Activated CD4-positive, alpha-beta T cell treated with anti-CD3 and anti-CD28 coated beads for 24 hours (primary cell): ENCODE data around the gene HIRA.
"Not testable (repeated sequence)": the region's sequence is repeated elsewhere in the genome, so short reads cannot be mapped to it uniquely, and the experiment has no call there.

Source experiments
- DNase-seq, 2 donors: peaks; one replicate each; pipeline ENCODE4 v3.0.0-alpha.2; 2020; ENCODE audit warnings: low read depth in 2 of 2

HIRA gene

DNA sequence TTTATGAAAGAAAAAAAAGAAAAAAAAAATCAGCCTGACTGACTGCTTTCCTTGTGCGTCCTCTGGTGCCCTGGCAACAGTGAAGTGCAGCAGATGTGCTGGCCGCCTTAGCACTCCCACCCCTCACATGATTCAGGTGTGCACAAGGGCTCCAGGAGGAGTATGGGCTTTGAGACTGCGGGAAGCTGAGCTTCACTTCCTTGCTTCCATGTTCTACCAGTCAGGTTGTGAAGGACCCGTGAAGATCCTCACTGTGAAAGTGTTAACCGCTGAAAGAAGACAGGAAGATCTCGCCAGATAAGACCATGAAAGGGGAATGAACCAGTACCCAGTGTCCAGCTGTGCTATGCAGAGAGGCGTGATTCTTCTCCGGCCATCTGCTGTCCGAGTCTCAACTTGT, 48.2 kb downstream of the HIRA start:
- no peak for DNase-seq

DNA sequence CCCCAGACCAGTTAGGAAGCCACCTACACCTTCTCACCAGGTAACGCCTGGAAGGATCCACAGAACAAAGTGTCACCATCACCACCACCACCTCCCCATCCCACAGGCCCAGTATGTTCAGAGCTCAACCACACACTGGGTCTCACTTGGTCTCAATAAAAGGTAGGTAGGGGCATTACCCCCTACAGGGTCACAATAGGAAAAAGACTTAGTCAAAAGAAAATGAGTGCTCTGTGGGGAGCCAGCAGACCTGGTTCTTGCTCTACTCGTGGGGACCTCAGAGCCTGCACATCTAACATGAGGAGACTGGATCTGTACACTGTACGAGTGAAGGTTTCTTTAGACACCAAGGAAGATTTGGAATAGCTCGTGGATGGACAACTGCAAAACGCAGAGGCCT, 49.3 kb downstream of the HIRA start:
- DNase-seq = no peak

DNA sequence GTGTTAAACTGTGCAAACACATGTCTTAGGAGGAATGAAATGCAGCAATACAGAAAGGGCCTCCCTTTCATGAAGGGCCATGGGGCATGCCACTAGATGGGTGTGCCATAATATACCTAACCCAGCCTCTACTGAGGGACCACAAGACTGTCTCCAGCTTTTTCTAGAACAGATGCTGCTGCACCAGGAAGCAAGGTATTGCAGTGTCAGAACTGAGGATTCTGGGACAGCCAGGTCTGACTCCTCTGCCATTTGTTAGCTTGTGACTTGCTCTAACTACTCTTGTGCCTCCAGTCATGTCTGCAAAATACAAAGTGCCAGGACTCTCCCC, 53.2 kb downstream of the HIRA start:
- DNase-seq = no peak

DNA sequence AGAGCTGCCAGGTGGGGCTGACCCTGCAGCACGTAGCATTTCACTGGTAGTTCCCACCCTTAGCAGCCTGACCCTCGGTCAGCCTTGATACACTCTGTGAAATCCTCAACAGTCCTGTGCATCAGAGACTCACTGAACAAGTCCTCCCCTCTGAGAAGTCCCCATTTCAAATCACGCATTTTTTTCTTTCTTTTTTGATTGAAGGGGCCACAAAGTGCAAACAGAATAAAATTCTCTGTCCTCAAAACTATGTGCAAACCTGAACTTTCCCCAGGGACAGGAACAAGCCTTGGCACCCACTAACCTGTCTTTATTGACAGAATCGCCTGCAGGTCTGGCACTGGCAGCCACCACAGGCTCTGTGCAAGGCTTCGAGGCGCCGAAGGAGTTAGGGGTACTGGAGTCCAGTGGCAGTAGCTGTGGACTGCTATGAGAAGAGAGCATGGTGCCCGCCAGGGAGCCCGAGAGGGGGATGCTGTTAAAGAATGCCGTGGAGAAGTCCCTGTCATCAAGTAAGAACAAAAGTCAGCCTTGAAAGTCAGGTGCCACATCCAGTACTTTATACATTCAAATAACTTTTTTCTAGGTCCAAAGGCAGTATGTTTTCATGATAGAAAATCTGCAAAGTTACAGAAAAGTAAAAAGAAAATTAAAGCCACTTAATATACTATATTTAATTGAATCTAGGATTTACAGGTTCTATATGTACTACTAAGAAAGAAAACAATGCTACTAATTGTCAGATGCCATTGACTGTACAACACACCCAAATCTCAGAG, 53.8 kb downstream of the HIRA start:
- no peak for DNase-seq

DNA sequence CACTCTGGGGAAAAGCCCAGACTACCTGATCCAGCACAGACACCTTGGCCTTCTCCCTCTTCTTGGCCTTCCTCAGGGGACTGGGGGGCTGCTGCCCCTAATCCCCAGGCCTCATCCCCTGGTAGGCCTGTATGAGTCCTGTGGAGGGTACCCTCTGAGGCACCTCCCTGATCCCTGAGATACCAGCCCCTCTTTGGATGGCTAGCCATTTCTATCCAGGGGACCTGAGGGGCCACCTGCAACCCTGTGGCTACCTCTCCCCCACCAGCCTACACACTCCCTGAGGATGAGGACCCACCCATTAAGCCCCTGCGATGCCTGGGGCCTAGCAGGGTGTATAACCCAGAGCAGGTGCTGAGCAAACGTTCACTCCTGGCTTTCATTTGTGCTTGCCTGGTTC, 54.6 kb downstream of the HIRA start:
- DNase-seq = no peak

DNA sequence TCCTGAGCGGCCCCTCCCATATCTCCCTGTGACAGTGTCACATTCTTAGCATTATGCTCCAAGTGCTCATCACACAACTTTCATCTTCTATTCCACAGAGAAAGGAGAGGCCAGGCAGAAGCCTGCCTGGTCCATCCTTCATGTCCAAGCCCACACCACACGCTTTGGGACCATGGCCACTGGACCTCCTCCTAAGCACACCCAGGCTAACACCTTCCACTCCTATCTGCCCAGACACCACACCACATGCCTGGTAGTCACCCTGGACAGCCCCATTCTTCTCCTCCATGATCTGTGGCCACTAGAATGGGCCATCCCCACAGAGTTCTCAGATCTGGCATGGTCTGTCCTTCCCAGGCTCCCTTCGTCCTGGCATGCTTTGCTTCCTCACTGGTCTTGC, 55.3 kb downstream of the HIRA start:
- DNase-seq = no peak

DNA sequence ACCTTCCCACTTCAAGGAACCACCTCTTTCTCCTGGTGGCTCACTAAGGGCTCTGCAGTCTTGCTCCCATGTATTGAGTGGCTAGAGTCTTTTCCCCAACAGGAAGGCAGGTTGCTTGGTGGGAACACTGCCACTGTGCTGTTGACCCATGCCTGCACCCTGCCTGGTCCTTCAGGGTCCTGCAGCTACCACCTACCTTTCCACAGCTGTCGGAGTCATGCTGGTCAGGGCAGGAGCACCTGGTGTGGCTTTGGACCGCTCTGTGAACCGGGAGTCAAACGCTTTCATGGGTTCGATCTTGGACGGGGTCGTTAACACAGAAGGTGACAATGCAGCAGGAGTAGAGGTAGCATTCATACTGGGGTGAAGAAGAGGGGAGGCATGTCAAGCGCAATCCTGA, 56.1 kb downstream of the HIRA start:
- DNase-seq = no peak

DNA sequence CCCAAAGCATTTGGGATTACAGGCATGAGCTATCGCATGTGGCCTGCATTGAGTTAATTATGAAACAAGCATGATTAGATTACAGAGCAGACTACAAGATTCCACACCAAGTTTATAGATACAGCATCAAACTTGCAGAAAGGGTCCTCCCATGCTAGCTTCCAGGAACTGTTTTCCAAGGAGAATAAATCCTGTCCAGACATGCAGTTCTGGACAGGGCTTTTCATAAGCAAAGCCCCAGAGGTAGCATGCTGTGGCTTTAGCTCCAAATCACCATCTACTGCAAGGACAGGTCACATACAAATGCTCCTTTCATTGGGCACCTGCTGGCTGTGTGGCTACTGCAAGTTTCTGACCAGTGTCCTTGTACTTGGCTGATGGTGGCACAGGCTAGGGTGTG, 57.1 kb downstream of the HIRA start:
- no peak for DNase-seq

DNA sequence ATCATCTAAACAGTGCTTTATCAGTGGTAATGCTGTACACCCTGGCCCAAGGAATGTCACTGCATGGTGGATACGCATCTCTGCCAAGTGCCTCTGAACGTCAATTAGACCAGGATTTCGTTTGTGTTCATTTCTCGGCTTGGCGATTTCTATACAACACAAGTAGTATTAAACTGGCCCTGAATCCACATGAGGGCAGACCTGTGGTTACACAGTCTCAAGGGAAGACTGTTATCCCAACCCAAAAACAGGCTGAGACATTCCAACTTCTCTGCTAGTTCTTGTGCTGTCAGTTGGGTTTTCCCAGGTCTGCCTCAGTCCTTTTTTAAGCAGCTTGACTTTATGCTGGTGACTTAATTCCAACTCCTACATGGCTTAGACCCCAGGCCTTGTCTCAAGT, 58.1 kb downstream of the HIRA start:
- DNase-seq = no peak

DNA sequence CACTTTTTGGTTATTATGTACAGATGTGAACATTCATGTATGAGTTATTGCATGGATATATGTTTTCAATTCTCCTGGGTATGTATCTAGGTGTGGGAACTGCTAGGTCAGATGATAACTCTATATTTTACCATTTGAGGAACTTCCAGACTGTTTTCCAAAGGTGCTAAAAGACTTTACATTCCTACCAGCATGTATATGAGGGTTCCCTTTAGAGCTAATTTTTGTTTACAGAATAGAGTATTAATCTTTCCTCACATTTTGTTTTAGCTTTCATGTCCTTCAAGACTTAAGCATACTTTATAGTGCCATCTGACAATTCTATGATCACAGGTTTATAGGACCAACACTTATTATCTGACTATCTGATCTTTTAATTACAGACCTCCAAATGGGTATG, 59.6 kb downstream of the HIRA start:
- DNase-seq = no peak

DNA sequence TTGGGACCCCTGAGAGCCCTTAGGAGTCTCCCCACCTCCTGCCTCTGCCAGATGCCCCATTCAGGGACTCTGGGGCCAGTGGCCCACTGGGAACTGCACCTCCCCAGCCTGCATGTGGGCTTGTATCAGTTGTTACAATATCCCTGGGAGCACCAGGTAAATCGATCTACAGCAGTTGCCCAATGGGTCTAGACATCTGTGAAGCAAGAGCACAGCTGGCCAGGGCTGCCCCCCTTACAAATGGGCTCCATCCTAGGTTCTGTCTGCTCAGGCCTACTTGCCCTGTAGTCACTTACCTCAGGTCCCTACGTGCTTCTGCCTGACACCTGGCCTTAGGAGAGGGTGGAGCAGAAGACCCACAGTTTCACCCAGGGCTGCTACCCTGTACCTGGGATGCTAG, 62.7 kb downstream of the HIRA start:
- DNase-seq = no peak

DNA sequence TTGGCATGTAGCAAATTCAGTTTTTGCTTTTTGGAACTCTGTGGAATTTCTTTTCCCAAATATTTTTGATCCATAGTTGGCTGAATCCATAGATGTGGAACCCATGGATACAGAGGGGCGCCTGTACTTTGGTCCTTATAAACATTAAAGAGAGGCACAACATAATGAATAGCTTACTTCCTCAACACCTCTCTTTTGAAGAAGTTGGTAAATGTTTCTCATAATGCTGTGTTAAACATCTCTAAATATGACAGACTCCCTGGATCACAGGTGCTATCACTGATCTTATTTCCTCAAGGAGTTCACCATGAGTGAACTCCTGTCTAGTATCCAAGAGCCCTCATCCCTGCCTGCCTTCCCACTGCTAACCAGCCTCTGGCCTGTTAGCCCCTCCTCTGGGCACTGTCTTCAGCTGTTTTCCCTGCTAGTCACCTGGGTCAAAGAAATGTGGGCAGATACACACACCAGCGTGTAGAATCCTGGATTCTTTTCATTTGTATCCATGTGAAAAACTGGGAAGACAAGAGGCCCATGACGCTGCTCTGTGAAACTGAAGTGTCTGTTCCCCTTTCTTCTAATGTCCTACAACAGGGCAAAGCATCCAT, 63.7 kb downstream of the HIRA start:
- no peak for DNase-seq

DNA sequence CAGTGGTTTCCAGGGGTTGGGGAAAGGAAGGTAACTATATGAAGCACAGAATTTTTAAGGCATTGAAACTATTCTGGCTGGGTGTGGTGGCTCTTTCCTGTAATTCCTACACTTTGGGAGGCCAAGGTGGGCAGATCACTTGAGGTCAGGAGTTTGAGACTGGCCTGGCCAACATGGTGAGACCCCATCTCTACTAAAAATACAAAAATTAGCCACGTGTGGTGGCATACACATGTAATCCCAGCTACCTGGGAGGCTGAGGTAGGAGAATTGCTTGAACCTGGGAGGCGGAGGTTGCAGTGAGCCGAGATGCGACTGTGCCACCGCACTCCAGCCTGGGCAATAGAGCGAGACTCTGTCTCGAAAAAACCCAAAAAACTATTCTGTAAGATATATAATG, 68.0 kb downstream of the HIRA start:
- DNase-seq = not testable (repeated sequence)

DNA sequence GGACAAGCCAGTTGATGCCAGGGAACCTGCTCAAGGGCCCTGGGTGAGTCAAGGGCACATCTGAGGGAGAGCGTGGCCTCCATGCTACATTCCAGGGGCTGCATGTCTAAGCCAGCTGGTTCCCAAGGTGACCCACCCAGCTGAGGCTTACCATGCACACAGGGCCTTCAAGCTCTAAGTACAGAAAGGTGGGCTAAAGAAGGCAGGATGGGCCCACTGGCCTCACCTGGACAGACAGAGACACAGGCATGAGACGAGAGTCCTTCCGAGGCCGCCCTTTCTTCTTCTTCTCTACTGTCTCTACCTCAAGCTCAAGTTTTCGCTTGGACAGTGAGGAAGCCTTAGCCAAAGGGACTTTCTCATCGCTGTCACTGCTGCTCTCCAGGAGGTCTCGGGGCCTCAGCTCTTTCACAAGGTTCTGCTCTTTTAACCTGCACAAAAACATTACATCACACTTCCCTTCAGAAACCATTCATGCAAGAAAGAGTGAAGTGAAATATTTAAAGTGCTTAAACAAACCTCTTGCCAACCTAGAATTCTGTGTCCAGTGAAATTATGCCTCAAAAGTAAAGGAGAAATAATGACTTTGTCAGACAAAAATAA, 69.9 kb downstream of the HIRA start:
- no peak for DNase-seq

DNA sequence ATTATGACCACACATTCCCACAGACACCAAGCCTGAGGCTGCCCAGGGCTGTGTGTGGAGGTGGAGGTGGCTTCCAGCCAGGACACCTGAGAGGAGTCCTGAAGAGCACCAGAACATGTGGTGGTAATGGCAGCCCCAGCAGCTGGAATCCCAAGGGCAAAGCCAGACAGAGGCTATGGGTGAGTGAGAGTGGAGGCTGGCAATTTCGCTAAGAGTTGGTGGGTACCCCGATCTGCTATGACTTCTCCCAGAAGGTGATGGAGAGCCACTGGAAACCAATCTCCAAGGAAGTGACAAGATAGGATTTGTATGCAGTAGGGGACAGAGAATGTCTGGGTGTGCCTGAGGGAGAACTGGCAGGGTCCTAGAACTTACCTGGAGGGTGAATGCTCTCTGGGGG, 70.7 kb downstream of the HIRA start:
- no peak for DNase-seq

DNA sequence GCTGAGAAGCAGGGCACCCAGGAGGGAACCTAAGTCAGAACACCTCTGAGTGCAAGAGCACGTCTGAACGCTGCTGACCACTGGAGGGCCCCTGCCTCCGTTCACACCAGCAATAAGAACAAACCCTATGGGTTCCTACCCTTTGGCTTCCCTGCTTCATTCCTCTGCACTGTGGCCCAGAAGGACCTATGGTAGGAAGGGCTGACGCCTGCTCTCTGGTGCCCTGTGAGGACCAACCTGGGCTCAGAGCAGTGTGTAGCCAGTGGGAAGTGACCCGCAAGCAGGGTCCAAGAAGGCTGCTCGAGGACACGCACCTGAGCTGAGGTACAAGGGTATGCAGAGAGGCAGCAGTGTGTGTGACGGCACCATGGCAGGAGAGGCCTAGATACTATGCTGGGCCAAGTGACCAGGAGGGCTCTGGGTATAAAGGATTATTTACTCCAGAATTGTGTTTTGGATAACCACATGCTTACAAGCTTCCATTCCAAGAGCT, 71.2 kb downstream of the HIRA start:
- DNase-seq = no peak

DNA sequence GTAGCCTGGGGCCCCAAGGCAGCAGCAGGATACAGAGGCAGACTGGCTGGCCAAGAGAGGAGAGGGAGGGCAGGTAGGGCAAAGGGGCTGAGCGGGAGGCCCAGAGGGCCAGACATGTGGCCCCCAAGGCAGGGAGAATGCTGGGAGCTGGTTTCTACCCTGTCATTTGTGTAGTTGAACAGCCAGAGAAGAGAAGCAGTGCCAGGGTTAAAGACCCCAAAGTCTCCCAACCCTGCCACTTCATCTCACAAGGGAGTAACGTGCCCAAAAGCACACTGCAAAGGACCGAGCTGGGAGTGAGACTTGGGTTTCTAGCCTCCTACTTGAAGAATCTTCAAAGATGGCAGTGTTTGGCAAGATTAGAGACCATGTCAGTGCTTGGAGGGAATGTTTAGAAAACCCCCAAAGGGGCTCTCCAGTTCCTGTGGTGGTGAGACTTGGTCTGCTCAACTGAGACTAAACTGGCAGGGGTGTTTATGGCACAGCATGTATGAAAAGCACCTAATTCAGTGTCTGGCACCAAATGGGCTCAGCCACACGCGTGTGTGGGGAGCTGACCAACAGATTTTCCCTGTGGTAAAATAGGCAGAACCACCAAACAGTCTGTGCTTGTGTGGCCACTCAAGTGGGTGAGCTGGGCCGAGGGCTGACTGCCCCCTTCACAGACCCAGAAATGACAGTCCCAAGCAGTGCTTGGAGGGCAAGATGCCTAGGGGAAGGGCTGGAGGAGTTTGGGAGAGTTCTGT, 71.8 kb downstream of the HIRA start:
- DNase-seq = no peak

DNA sequence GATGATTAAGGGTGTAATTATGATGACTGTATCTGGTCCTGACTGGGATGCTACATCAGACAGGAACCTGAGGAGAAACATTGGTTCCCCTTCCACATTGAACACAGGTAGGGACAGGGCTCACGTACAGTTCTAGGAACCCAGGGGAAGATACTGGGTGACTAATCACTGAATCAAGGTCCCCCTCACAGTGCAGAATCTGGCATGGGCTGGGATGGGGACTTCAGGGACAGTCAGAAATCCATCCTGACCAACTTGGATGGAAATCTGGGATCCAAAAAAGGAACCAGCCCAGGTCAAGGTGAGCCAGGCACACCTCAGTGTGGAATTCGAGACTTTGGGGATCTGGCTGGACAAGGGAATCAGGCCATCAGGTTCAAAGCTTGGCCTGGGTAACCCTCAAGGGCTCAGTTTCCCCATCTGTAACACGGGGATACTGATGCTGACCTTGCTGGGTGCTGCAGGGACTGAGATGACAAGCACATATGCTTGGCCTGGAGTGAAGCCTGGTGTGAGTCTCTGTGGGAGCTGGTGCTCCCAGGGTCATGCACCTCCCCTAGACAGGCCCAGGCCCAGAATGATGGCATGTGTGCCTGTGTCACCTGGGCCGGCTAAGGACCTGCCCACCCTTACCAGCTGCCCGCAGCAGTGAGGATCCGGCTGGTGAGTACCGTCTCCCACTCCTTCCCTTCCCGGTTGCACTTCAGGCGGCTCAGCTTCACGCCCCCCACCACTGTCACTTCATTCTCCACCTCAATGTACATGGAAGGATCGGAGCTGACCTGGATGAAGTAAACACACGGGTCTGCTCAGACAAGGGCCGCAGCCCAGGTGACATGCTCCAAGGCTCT, 72.6 kb downstream of the HIRA start:
- no peak for DNase-seq

DNA sequence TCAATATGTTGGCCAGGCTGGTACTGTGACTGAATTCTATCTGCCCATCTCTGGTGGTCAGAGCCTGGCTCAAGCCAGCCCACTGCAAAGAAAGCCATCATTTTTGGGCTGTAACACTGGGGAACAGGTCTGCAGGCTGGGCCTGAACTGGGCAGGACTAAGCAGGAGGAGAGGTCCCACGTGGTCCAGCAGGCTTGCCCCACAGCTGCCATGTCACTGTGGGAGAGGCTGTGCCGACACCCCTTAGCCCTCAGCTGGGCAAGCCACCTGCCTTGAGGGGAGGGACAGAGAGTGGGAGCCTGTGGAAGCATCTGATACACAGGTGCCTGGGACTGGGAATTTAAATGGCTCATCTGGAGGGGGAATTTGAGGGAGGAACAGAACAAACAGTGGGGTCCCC, 73.3 kb downstream of the HIRA start:
- DNase-seq = no peak

DNA sequence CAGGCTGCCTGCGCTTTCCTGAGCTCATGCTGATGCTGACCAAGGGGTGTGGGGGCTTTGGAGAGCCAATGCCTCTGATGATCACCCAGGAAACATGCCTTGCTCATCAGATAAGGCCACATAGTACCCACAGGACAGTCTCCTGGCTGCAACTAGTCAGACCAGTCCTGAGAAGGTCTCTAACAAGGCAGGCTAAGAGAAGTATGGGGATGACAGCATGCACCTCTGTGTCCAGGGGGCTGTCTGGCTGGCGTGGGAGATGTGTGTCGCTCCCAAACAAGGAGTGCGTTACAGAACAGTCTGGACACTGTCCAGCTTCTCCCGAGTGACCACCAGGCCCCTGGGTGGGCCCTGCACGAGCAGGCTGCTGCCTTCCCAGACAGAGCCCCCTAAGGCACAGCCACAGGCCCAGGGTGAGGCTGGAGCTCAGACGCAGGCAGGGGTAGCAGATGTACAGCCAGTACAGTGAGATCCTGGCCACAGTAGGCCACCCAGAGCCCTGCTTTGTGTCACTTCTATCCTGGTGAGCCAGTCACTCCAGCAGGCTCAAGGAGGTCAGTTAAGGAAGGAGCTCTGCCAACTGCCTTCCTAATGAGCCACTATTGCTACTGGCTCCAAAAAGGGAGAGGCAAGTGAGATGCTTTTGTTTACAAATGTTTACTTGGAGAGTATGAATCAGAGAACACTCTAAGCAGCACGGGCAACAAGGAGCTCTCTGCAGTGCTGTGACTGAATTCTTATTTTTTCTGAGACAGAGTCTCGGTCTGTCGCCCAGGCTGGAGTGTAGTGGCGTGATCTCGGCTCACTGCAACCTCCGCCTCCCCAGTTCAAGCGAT, 74.0 kb downstream of the HIRA start:
- no peak for DNase-seq
